ENCODE data around the gene PIGL. TPM values are rescaled to one million over a fixed set of nuclear protein-coding genes. Genes with fewer than 3 reads are reported as not detected.
A peak's percentile ranks its signal among the peaks of the same experiment; 100 is the strongest.

PIGL gene
- total and polyA plus RNA-seq, 2 experiments from 2014 or later: 10.9 to 15.4 TPM

GRCh38 chr17:16339402-16339801, 122.4 kb downstream of the PIGL start:
- Histone ChIP-seq H3F3A (ENCODE audit: insufficient read depth) (no peaks in the 10 kb centered on the region; the same call in 1 of the 2 replicates), H3K36me3 (ENCODE audit: low read depth) (no peaks in the 10 kb centered on the region), H4K20me1 (ENCODE audit: insufficient read depth) (no peaks in the 10 kb centered on the region), H3K4me2 (ENCODE audit: unreplicated experiment) (no peak overlapping the region), H2AFZ (no peak overlapping the region), H3K27me3 (replicated peaks; ENCODE audit: insufficient read depth) (no peaks in the 10 kb centered on the region), H3K79me2 (ENCODE audit: insufficient read depth) (no peaks in the 10 kb centered on the region), H3K4me3 (no peak overlapping the region), H3K27ac (no peak overlapping the region), H3K9me2 (ENCODE audit: insufficient read depth) (no peaks in the 10 kb centered on the region), H3K4me1 (ENCODE audit: insufficient read depth) (no peaks in the 10 kb centered on the region), H3K9ac (no peak overlapping the region), H3K9me3 (ENCODE audit: low read depth) (no peaks in the 10 kb centered on the region)
- in situ Hi-C loops (cut with MboI): no loop called here
- 93 to 100% methylated on average over 1 of the region's 1 CpG for WGBS, 2 experiments (ENCODE audit: low coverage in 1 of 2, low lambda C conversion rate in 2 of 2, missing lambda C conversion rate in 2 of 2)
- DNase-seq: no peak
- TF ChIP-seq EZH2phosphoT487 (IDR thresholded peaks at IDR 0.05; ENCODE audit: insufficient read depth, low read depth) (no peak), EZH2 (IDR thresholded peaks at IDR 0.05; ENCODE audit: insufficient read depth, poor library complexity, severe bottlenecking) (no peak)

- TF ChIP-seq EZH2 (IDR thresholded peaks at IDR 0.05; ENCODE audit: insufficient read depth, poor library complexity, severe bottlenecking) (no peak), EZH2phosphoT487 (IDR thresholded peaks at IDR 0.05; ENCODE audit: insufficient read depth, low read depth) (no peak)
- Histone ChIP-seq H3K9me3 (ENCODE audit: low read depth) (no peaks in the 10 kb centered on the region), H2AFZ (no peak overlapping the region), H3K4me1 (ENCODE audit: insufficient read depth) (no peaks in the 10 kb centered on the region), H3F3A (ENCODE audit: insufficient read depth) (no peaks in the 10 kb centered on the region; the same call in 1 of the 2 replicates), H3K9ac (no peak overlapping the region), H3K27ac (no peak overlapping the region), H3K27me3 (replicated peaks; ENCODE audit: insufficient read depth) (no peaks in the 10 kb centered on the region), H3K4me3 (no peak overlapping the region), H3K9me2 (ENCODE audit: insufficient read depth) (no peaks in the 10 kb centered on the region), H3K79me2 (ENCODE audit: insufficient read depth) (no peaks in the 10 kb centered on the region), H3K36me3 (ENCODE audit: low read depth) (no peaks in the 10 kb centered on the region), H3K4me2 (ENCODE audit: unreplicated experiment) (no peak overlapping the region), H4K20me1 (ENCODE audit: insufficient read depth) (no peaks in the 10 kb centered on the region)
- DNase-seq: no peak
- in situ Hi-C loops (cut with MboI): no loop called here
- 96 to 100% methylated on average over 1 of the region's 1 CpG for WGBS, 2 experiments (ENCODE audit: low coverage in 1 of 2, low lambda C conversion rate in 2 of 2, missing lambda C conversion rate in 2 of 2)
Measured at GRCh38 chr17:16339959-16340358, 122.9 kb downstream of the PIGL start.

GRCh38 chr17:16342979-16343378, 126.0 kb downstream of the PIGL start:
- 44 to 51% methylated on average over 4 of the region's 4 CpGs for WGBS, 2 experiments (ENCODE audit: low coverage in 1 of 2, low lambda C conversion rate in 2 of 2, missing lambda C conversion rate in 2 of 2)
- H3K9me2 ChIP-seq (ENCODE audit: insufficient read depth): no peaks in the 10 kb centered on the region
- H3K9me3 ChIP-seq (ENCODE audit: low read depth): no peaks in the 10 kb centered on the region
- H3F3A ChIP-seq (ENCODE audit: insufficient read depth): no peaks in the 10 kb centered on the region; the same call in 1 of the 2 replicates
- H3K79me2 ChIP-seq (ENCODE audit: insufficient read depth): no peaks in the 10 kb centered on the region
- no peak overlapping the region for H3K4me3 ChIP-seq
- H2AFZ ChIP-seq: no peak overlapping the region
- no peaks in the 10 kb centered on the region for H3K36me3 ChIP-seq (ENCODE audit: low read depth)
- in situ Hi-C loops (cut with MboI): no loop called here
- H3K4me2 ChIP-seq (ENCODE audit: unreplicated experiment): no peak overlapping the region
- TF ChIP-seq EZH2phosphoT487 (IDR thresholded peaks at IDR 0.05; ENCODE audit: insufficient read depth, low read depth) (no peak), EZH2 (IDR thresholded peaks at IDR 0.05; ENCODE audit: insufficient read depth, poor library complexity, severe bottlenecking) (no peak)
- no peak overlapping the region for H3K9ac ChIP-seq
- no peaks in the 10 kb centered on the region for H4K20me1 ChIP-seq (ENCODE audit: insufficient read depth)
- H3K27me3 ChIP-seq (replicated peaks; ENCODE audit: insufficient read depth): no peaks in the 10 kb centered on the region
- DNase-seq: peak; percentile 70
- no peaks in the 10 kb centered on the region for H3K4me1 ChIP-seq (ENCODE audit: insufficient read depth)
- H3K27ac ChIP-seq: no peak overlapping the region

- H4K20me1 ChIP-seq (ENCODE audit: insufficient read depth): no peaks in the 10 kb centered on the region
- TF ChIP-seq EZH2phosphoT487 (IDR thresholded peaks at IDR 0.05; ENCODE audit: insufficient read depth, low read depth) (no peak), EZH2 (IDR thresholded peaks at IDR 0.05; ENCODE audit: insufficient read depth, poor library complexity, severe bottlenecking) (no peak)
- H2AFZ ChIP-seq: no peak overlapping the region
- no peaks in the 10 kb centered on the region for H3K4me1 ChIP-seq (ENCODE audit: insufficient read depth)
- in situ Hi-C loops (cut with MboI): no loop called here
- H3K4me2 ChIP-seq (ENCODE audit: unreplicated experiment): no peak overlapping the region
- H3K27ac ChIP-seq: no peak overlapping the region
- H3K9me3 ChIP-seq (ENCODE audit: low read depth): no peaks in the 10 kb centered on the region
- no peaks in the 10 kb centered on the region for H3K27me3 ChIP-seq (replicated peaks; ENCODE audit: insufficient read depth)
- 96 to 99% methylated on average over 3 of the region's 3 CpGs for WGBS, 2 experiments (ENCODE audit: low coverage in 1 of 2, low lambda C conversion rate in 2 of 2, missing lambda C conversion rate in 2 of 2)
- H3K4me3 ChIP-seq: no peak overlapping the region
- H3K36me3 ChIP-seq (ENCODE audit: low read depth): no peaks in the 10 kb centered on the region
- H3F3A ChIP-seq (ENCODE audit: insufficient read depth): no peaks in the 10 kb centered on the region; the same call in 1 of the 2 replicates
- no peaks in the 10 kb centered on the region for H3K9me2 ChIP-seq (ENCODE audit: insufficient read depth)
- H3K79me2 ChIP-seq (ENCODE audit: insufficient read depth): no peaks in the 10 kb centered on the region
- DNase-seq: no peak
- H3K9ac ChIP-seq: no peak overlapping the region
Measured at GRCh38 chr17:16343569-16343968, 126.6 kb downstream of the PIGL start.

- no peaks in the 10 kb centered on the region for H3K9me2 ChIP-seq (ENCODE audit: insufficient read depth)
- in situ Hi-C loops (cut with MboI): no loop called here
- no peak overlapping the region for H3K4me3 ChIP-seq
- no peaks in the 10 kb centered on the region for H3K4me1 ChIP-seq (ENCODE audit: insufficient read depth)
- no peaks in the 10 kb centered on the region for H3K9me3 ChIP-seq (ENCODE audit: low read depth)
- no peaks in the 10 kb centered on the region for H4K20me1 ChIP-seq (ENCODE audit: insufficient read depth)
- H2AFZ ChIP-seq: no peak overlapping the region
- DNase-seq: no peak
- no peak overlapping the region for H3K27ac ChIP-seq
- TF ChIP-seq EZH2 (IDR thresholded peaks at IDR 0.05; ENCODE audit: insufficient read depth, poor library complexity, severe bottlenecking) (no peak), EZH2phosphoT487 (IDR thresholded peaks at IDR 0.05; ENCODE audit: insufficient read depth, low read depth) (no peak)
- WGBS, 2 experiments (ENCODE audit: low coverage in 1 of 2, low lambda C conversion rate in 2 of 2, missing lambda C conversion rate in 2 of 2): 97 to 99% methylated on average over 5 of the region's 5 CpGs
- H3K4me2 ChIP-seq (ENCODE audit: unreplicated experiment): no peak overlapping the region
- H3K79me2 ChIP-seq (ENCODE audit: insufficient read depth): no peaks in the 10 kb centered on the region
- no peaks in the 10 kb centered on the region for H3K27me3 ChIP-seq (replicated peaks; ENCODE audit: insufficient read depth)
- H3K9ac ChIP-seq: no peak overlapping the region
- H3K36me3 ChIP-seq (ENCODE audit: low read depth): no peaks in the 10 kb centered on the region
- no peaks in the 10 kb centered on the region for H3F3A ChIP-seq (ENCODE audit: insufficient read depth)
Measured at GRCh38 chr17:16345565-16345964, 128.6 kb downstream of the PIGL start.
